Adrenal gland (tissue), 12 donors: ENCODE data around the gene YWHAH. TPM values are rescaled to one million over a fixed set of nuclear protein-coding genes. Genes with fewer than 3 reads are reported as not detected.

Source experiments
- DNase-seq, 7 donors: peaks; one replicate each; pipeline ENCODE4 v3.0.0-alpha.2; 2019 to 2020
- H3K27ac ChIP-seq, 5 donors: fragments of 200-600 bp; sonication (generic) in 4 of 5; 1 replicate in 3 of 5; 2 replicates in 2 of 5; pipeline versions ENCODE4 v1.5.1 to v1.8.0; 2016 to 2020; ENCODE audit warnings: mild to moderate bottlenecking in 1 of 5
- H3K27me3 ChIP-seq: fragments of 200-600 bp; 2 replicates; pipeline ENCODE4 v1.8.0; 2021
- H3K36me3 ChIP-seq, 2 donors: fragments of 200-600 bp; replicated peaks in 1 of 2; 1 replicate in 1 of 2; 2 replicates in 1 of 2; pipeline versions ENCODE4 v1.5.1 to v1.8.0; 2018 to 2022
- H3K4me1 ChIP-seq, 2 donors: fragments of 200-600 bp; replicated peaks in 1 of 2; 1 replicate in 1 of 2; 2 replicates in 1 of 2; pipeline versions ENCODE4 v1.5.1 to v1.8.0; 2018 to 2021
- H3K4me3 ChIP-seq, 4 donors: fragments of 200-600 bp; sonication (generic) in 3 of 4; one replicate each; pipeline ENCODE4 v1.5.1; 2016 to 2018
- H3K9me3 ChIP-seq, 3 donors: fragments of 200-600 bp; sonication (generic) in 1 of 3; replicated peaks in 1 of 3; 1 replicate in 2 of 3; 2 replicates in 1 of 3; pipeline versions ENCODE4 v1.5.1 to v1.8.0; 2016 to 2021
- POLR2A ChIP-seq, 2 donors: fragments of 450-650 bp; IDR thresholded peaks; one replicate each; pipeline ENCODE4 v1.6.1; 2017; ENCODE audit warnings: antibody characterized with exemption in 2 of 2, mild to moderate bottlenecking in 2 of 2, moderate library complexity in 1 of 2
- WGBS, 4 donors: extraction: QIAGEN DNeasy Blood & Tissue Kit in 2 of 4; methylation state at CpG; one replicate each; pipeline versions ENCODE4 v1.1.5 to v1.1.7; 2013 to 2017; 5-methylcytosine and 5-hydroxymethylcytosine counted together
- intact Hi-C, 2 donors: fragments of 100-400 bp; cut with DNase I; formaldehyde crosslinking; loops; one replicate each; pipeline versions ENCODE4 v1.14.1 to v1.15.0; 2022 to 2023
- polyA plus RNA-seq, 3 donors: library from polyadenylated mRNA; stranded (reverse); fragments of 200-250 nt in 2 of 3; fragments of 350-450 nt in 1 of 3; fragmentation: Illumina TruSeq in 1 of 3; extraction: RNeasy Lipid Tissue Mini Kit (QIAGEN cat#74804) in 1 of 3; gene quantifications; one replicate each; pipeline ENCODE4 v1.2.3, GENCODE V29; 2013 to 2014
- total RNA-seq, 9 donors: library from RNA; depleted of rRNA in 4 of 9; stranded (reverse); fragments of >200 nt in 4 of 9; fragments of 120-200 nt in 1 of 9; fragmentation: NEBNext Ultra II Directional in 1 of 9; extraction: Animal tissue kit (Norgen Biotek cat#: 25700) in 1 of 9; gene quantifications; one replicate each; pipeline versions ENCODE4 v1.1.0 to v1.2.4, GENCODE V29; 2013 to 2023
- TF ChIP-seq, protein P1 (sequence below), 6 experiments: fragments of 450-650 bp in 4 of 6; fragments of 200-600 bp in 2 of 6; sonication (generic) in 1 of 6; IDR thresholded peaks; 1 replicate in 5 of 6; 2 replicates in 1 of 6; pipeline versions ENCODE4 v1.5.1 to v1.8.0; 2016 to 2021; ENCODE audit warnings: antibody characterized with exemption in 6 of 6, mild to moderate bottlenecking in 2 of 6, moderate library complexity in 1 of 6
- donor health status: healthy with polysubstance abuse.
- donor health status: Bipolar disorder and iron deficiency.
- donor health status: DM: yes; HTN: yes; CAD: no.
- donor health status: DM: no; HTN: no; CAD: no.
- donor health status: DM: no; HTN: no; CAD: no.
- donor health status: DM: yes; HTN: yes; CAD: no.

The YWHAH gene
- total and polyA plus RNA-seq, 12 donors: 50.6 to 128 (median 73.7) TPM

DNA sequence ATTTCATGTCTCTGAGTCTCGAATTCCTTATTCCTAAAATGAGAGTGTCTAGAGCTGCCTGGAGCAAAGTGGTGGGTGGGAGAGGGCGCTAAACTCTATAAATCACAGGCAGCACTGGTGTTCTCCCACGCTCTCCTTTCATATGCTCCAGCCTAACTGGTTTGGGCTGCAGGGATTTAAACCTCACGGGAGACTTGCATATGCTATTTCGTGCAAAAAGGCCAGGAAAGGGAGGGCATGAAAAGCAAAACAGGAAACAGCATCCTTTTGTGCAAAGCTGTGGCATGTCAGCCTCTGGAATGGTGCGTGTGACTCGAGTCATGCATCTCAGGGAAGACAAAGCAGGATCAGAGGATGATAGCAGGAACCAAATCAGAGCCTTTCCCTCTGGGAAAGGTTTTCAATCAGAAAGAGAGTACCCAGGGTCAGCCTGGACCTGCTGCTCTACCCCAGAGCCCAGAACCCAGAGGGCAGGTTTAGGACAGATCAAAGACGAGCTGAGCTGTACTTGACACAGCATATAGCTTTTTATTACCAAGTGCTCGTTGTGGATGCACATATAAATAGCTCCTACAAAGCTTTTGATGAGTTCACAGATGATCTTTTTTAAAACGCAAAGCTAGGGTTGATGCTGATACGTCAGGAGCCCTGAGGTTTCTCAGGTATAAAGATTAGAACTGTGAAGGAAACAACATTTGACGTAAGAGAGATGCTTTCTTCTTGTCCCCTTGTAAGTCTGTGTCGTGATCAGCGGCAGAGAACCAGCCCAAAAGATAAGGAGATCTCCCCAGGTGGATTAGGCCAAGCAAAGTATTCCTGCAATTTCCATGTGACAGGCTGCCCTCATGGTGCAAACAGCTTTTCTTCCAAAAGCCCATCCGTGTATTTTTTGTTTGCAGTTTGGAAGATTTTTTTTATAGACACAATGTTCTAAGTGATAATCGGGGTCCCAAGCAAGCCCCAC, 46.2 kb upstream of the YWHAH start:
- H3K4me3 ChIP-seq: no peak overlapping the region

DNA sequence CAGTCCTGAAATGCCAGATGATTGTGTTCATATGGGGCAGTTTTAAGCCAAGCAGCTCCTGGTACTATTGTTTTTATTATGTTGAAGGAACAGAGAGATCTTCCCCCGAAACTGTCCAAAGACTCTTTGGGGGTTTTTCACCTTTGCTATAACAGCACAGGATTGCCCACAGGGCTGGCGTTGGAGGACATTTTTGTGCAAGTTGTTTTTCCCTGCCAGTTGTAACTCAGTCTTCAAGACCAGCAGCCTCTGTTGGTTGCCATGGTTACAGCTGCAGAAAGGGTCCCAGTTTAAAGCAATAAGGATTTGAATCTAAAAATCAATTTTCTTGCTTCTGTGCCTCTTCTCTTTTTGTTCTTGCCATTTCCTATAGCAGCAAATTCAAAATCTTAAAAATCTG, 45.4 kb upstream of the YWHAH start:
- 88 to 97% (median 93%) methylated on average over 2 of the region's 2 CpGs for WGBS, 4 donors
- no peak for DNase-seq
- TF ChIP-seq POLR2A (IDR thresholded peaks at IDR 0.05): no peak
- TF ChIP-seq, protein P1, sequence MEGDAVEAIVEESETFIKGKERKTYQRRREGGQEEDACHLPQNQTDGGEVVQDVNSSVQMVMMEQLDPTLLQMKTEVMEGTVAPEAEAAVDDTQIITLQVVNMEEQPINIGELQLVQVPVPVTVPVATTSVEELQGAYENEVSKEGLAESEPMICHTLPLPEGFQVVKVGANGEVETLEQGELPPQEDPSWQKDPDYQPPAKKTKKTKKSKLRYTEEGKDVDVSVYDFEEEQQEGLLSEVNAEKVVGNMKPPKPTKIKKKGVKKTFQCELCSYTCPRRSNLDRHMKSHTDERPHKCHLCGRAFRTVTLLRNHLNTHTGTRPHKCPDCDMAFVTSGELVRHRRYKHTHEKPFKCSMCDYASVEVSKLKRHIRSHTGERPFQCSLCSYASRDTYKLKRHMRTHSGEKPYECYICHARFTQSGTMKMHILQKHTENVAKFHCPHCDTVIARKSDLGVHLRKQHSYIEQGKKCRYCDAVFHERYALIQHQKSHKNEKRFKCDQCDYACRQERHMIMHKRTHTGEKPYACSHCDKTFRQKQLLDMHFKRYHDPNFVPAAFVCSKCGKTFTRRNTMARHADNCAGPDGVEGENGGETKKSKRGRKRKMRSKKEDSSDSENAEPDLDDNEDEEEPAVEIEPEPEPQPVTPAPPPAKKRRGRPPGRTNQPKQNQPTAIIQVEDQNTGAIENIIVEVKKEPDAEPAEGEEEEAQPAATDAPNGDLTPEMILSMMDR (IDR thresholded peaks at IDR 0.05): no peak
- intact Hi-C loops: no loop called here
- Histone ChIP-seq H3K36me3 (peaks cover 0 to 13% of the 10 kb centered on the region in 2 donors), H3K4me3 (no peak overlapping the region), H3K9me3 (no peaks in the 10 kb centered on the region), H3K27me3 (no peaks in the 10 kb centered on the region), H3K4me1 (no peaks in the 10 kb centered on the region), H3K27ac (no peak overlapping the region)

More for the DNA sequence above, 46.2 kb upstream of the YWHAH start:
- TF ChIP-seq, protein P1 (IDR thresholded peaks at IDR 0.05): no peak
- TF ChIP-seq POLR2A (IDR thresholded peaks at IDR 0.05): no peak
- no peaks in the 10 kb centered on the region for H3K4me1 ChIP-seq
- H3K27ac ChIP-seq: no peak overlapping the region
- DNase-seq: no peak
- intact Hi-C loops: no loop called here
- no peaks in the 10 kb centered on the region for H3K27me3 ChIP-seq
- no peaks in the 10 kb centered on the region for H3K9me3 ChIP-seq
- 74 to 87% (median 77%) methylated on average over 16 of the region's 16 CpGs for WGBS, 4 donors
- peaks cover 0 to 13% of the 10 kb centered on the region in 2 donors for H3K36me3 ChIP-seq

GRCh38 chr22:31899669-31900068, 44.7 kb upstream of the YWHAH start:
- H3K27ac ChIP-seq: no peak overlapping the region
- intact Hi-C loops: no loop called here
- TF ChIP-seq, protein P1 (IDR thresholded peaks at IDR 0.05): no peak
- no peak for TF ChIP-seq POLR2A (IDR thresholded peaks at IDR 0.05)
- H3K9me3 ChIP-seq: no peaks in the 10 kb centered on the region
- no peaks in the 10 kb centered on the region for H3K4me1 ChIP-seq
- DNase-seq: no peak
- no peaks in the 10 kb centered on the region for H3K27me3 ChIP-seq
- H3K36me3 ChIP-seq: peaks cover 0 to 13% of the 10 kb centered on the region in 2 donors
- H3K4me3 ChIP-seq: no peak overlapping the region
- 88 to 97% (median 93%) methylated on average over 4 of the region's 4 CpGs for WGBS, 4 donors

DNA sequence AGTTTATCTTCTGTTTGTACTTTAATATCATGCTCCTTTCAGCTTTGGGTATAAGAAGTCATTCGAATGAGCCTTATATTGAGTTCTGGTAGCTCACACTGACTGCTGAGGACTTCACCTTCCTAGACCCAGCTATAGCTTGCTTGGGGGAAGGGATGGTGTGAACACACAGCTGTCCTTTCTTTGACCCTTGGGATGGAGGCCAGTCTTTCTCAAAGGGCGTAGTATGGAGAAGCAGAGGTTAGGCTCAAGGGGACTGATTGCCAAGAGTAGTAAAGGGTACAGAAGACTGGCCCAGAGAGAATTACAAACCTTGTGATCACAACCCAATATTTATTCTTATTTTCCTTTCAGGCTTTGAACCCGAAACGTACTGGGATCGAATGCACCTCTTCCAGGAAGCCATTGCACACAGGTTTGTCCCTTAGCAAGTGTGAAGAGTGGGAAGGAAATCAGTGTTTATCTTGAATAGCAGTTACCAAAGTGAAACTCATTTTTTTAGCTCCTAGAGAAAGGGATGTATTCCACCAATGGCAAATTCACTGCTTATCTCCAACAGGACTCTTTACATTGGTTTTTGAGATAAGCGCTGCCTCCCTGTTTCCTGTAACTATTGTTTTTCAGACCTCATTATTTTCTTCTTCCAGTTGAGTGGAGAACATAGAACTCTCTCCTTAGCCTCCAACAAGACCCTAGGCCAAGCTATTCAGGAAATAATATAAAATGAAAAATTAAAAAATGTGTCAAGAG, 42.8 kb upstream of the YWHAH start:
- 84 to 95% (median 89%) methylated on average over 6 of the region's 6 CpGs for WGBS, 4 donors
- no peak for TF ChIP-seq POLR2A (IDR thresholded peaks at IDR 0.05)
- TF ChIP-seq, protein P1 (IDR thresholded peaks at IDR 0.05): no peak
- H3K4me1 ChIP-seq: no peaks in the 10 kb centered on the region
- H3K9me3 ChIP-seq: no peaks in the 10 kb centered on the region
- H3K27ac ChIP-seq: no peak overlapping the region
- intact Hi-C loops: no loop called here
- no peak for DNase-seq
- H3K36me3 ChIP-seq: peaks cover 0 to 17% of the 10 kb centered on the region in 2 donors
- H3K27me3 ChIP-seq: no peaks in the 10 kb centered on the region
- no peak overlapping the region for H3K4me3 ChIP-seq
